GM18861 (cell line): Measurements from ENCODE around the gene USP35.
"Not testable (repeated sequence)": the region's sequence is repeated elsewhere in the genome, so short reads cannot be mapped to it uniquely, and the experiment has no call there.

Source experiments
- ATAC-seq: cut with Tn5 transposase; IDR thresholded peaks from one replicate; pipeline ENCODE4 v1.9.1; 2021; ENCODE audit not compliant: unreplicated experiment

The USP35 gene

GRCh38 chr11:78168539-78169477 is 19.9 kb upstream of the USP35 start:
- no peak for ATAC-seq

- no peak for ATAC-seq
Observed at GRCh38 chr11:78170413-78170812, 18.3 kb upstream of the USP35 start.

GRCh38 chr11:78170874-78171549 is 17.7 kb upstream of the USP35 start:
- ATAC-seq = no peak

- ATAC-seq = no peak
Observed at GRCh38 chr11:78171951-78172350, 16.8 kb upstream of the USP35 start.

GRCh38 chr11:78175862-78176261 is 12.9 kb upstream of the USP35 start:
- not testable (repeated sequence) for ATAC-seq

GRCh38 chr11:78176605-78177141 is 12.0 kb upstream of the USP35 start:
- no peak for ATAC-seq

- ATAC-seq = no peak
Observed at GRCh38 chr11:78177216-78177615, 11.5 kb upstream of the USP35 start.

- ATAC-seq = no peak
Observed at GRCh38 chr11:78179459-78180071, 9.2 kb upstream of the USP35 start.

GRCh38 chr11:78180751-78181150 is 8.0 kb upstream of the USP35 start:
- no peak for ATAC-seq

- ATAC-seq = no peak
Observed at GRCh38 chr11:78181185-78181584, 7.5 kb upstream of the USP35 start.

GRCh38 chr11:78187366-78188285 is 1.1 kb upstream of the USP35 start:
- ATAC-seq = peak; percentile 4

- ATAC-seq = no peak
Observed at GRCh38 chr11:78189174-78189724, 530 bp downstream of the USP35 start.

GRCh38 chr11:78189851-78190250 is 1.1 kb downstream of the USP35 start:
- ATAC-seq = no peak

- no peak for ATAC-seq
Observed at GRCh38 chr11:78190374-78190773, 1.7 kb downstream of the USP35 start.

- no peak for ATAC-seq
Observed at GRCh38 chr11:78190871-78191538, 2.3 kb downstream of the USP35 start.

GRCh38 chr11:78192223-78192719 is 3.6 kb downstream of the USP35 start:
- ATAC-seq = no peak

- no peak for ATAC-seq
Observed at GRCh38 chr11:78192911-78193351, 4.2 kb downstream of the USP35 start.

- ATAC-seq = no peak
Observed at GRCh38 chr11:78193806-78194205, 5.1 kb downstream of the USP35 start.

GRCh38 chr11:78194490-78194889 is 5.8 kb downstream of the USP35 start:
- no peak for ATAC-seq
